GM23248 (cell line): ENCODE measurements around the gene CREB3L2.
"Not testable (repeated sequence)": the region's sequence is repeated elsewhere in the genome, so short reads cannot be mapped to it uniquely, and the experiment has no call there.

Experiments
- EZH2 ChIP-seq: fragments of 200-600 bp; sonication (generic); IDR thresholded peaks from 2 replicates; pipeline ENCODE4 v1.6.1; 2018; ENCODE audit warnings: antibody characterized with exemption, mild to moderate bottlenecking; ENCODE audit not compliant: insufficient read depth, poor library complexity, severe bottlenecking
- EZH2phosphoT487 ChIP-seq: fragments of 200-600 bp; sonication (generic); IDR thresholded peaks from 2 replicates; pipeline ENCODE4 v1.6.1; 2018; ENCODE audit warnings: antibody characterized with exemption, moderate library complexity, mild to moderate bottlenecking, low read depth; ENCODE audit not compliant: insufficient read depth

DNA sequence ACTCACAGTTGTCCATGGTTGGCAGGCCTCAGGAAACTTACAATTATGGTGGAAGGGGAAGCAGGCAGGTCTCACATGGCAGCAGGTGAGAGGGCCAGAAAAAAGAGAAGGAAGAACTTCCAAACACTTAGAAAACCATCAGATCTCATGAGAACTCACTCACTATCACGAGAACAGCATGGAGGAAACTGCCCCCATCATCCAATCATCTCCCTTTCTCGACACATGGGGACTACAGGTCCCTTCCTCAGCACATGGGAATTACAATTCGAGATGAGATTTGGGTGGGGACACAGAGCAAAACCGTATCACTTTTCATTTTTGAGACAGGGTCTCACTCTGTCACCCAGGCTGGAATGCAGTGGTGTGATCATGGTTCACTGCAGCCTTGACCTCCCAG is 12.3 kb upstream of the CREB3L2 start:
- not testable (repeated sequence) for TF ChIP-seq EZH2, EZH2phosphoT487
